Thyroid gland (tissue), 4 donors: Measurements from ENCODE around the gene SLC25A27. TPM values are rescaled to one million over a fixed set of nuclear protein-coding genes. Genes with fewer than 3 reads are reported as not detected.

ENCODE experiments used
- DNase-seq, 2 donors: peaks; one replicate each; pipeline ENCODE4 v3.0.0-alpha.2; 2019
- H3K27ac ChIP-seq, 3 donors: fragments of 200-600 bp; sonication (generic); 1 replicate in 2 of 3; 2 replicates in 1 of 3; pipeline ENCODE4 v1.5.1; 2016 to 2019; ENCODE audit warnings: mild to moderate bottlenecking in 1 of 3, moderate library complexity in 1 of 3
- H3K27me3 ChIP-seq: fragments of 200-600 bp; sonication (generic); one replicate; pipeline ENCODE4 v1.5.1; 2019
- H3K36me3 ChIP-seq, 2 donors: fragments of 200-600 bp; sonication (generic); one replicate each; pipeline ENCODE4 v1.5.1; 2016 to 2019
- H3K4me1 ChIP-seq, 2 donors: fragments of 200-600 bp; sonication (generic); one replicate each; pipeline ENCODE4 v1.5.1; 2017 to 2019
- H3K4me3 ChIP-seq, 3 donors: fragments of 200-600 bp; sonication (generic); replicated peaks in 1 of 3; 1 replicate in 2 of 3; 2 replicates in 1 of 3; pipeline ENCODE4 v1.5.1; 2016; ENCODE audit warnings: mild to moderate bottlenecking in 1 of 3
- H3K9me3 ChIP-seq: fragments of 200-600 bp; sonication (generic); one replicate; pipeline ENCODE4 v1.5.1; 2017
- CTCF ChIP-seq, 6 experiments: fragments of 200-600 bp in 3 of 6; fragments of 450-650 bp in 3 of 6; sonication (generic) in 3 of 6; IDR thresholded peaks; one replicate each; pipeline ENCODE4 v1.5.1; 2016 to 2019; ENCODE audit warnings: antibody characterized with exemption in 6 of 6, mild to moderate bottlenecking in 2 of 6, inconsistent platforms in 1 of 6, moderate library complexity in 1 of 6
- POLR2A ChIP-seq, 2 donors: fragments of 450-650 bp; IDR thresholded peaks; one replicate each; pipeline ENCODE4 v1.6.1; 2017; ENCODE audit warnings: antibody characterized with exemption in 2 of 2, mild to moderate bottlenecking in 2 of 2, moderate library complexity in 1 of 2
- WGBS, 2 donors: methylation state at CpG; one replicate each; pipeline ENCODE4 v1.1.5; 2017; 5-methylcytosine and 5-hydroxymethylcytosine counted together
- intact Hi-C: fragments of 100-400 bp; cut with DNase I; formaldehyde crosslinking; loops from one replicate; pipeline ENCODE4 v1.15.1; 2023
- total RNA-seq, 4 donors: library from RNA; depleted of rRNA; stranded (reverse); fragments of >200 nt; gene quantifications; one replicate each; pipeline ENCODE4 v1.2.3, GENCODE V29; 2016

Gene SLC25A27
- total RNA-seq, 4 donors from 2014 or later, result 26.6 to 81.4 (median 46.5) TPM

GRCh38 chr6:46612645-46613044, 40.1 kb upstream of the SLC25A27 start:
- Histone ChIP-seq H3K9me3 (no peaks in the 10 kb centered on the region), H3K4me1 (no peaks in the 10 kb centered on the region), H3K36me3 (no peaks in the 10 kb centered on the region), H3K27me3 (no peaks in the 10 kb centered on the region), H3K4me3 (no peak overlapping the region), H3K27ac (no peak overlapping the region)
- DNase-seq, result peak in 1 of 2 donors; percentile 6
- intact Hi-C loops, result no loop called here
- WGBS, 2 donors, result 77 to 86% methylated on average over 2 of the region's 2 CpGs
- TF ChIP-seq POLR2A (IDR thresholded peaks at IDR 0.05) (no peak), CTCF (IDR thresholded peaks at IDR 0.05) (no peak)

- H3K27me3 ChIP-seq, result no peaks in the 10 kb centered on the region
- no peaks in the 10 kb centered on the region for H3K36me3 ChIP-seq
- 92% methylated on average over 1 of the region's 1 CpG for WGBS, 2 donors
- H3K27ac ChIP-seq, result no peak overlapping the region
- no peaks in the 10 kb centered on the region for H3K9me3 ChIP-seq
- H3K4me1 ChIP-seq, result no peaks in the 10 kb centered on the region
- DNase-seq, result no peak
- intact Hi-C loops, result no loop called here
- no peak overlapping the region for H3K4me3 ChIP-seq
- no peak for TF ChIP-seq CTCF (IDR thresholded peaks at IDR 0.05)
- TF ChIP-seq POLR2A (IDR thresholded peaks at IDR 0.05), result no peak
These were observed 34.0 kb upstream of the SLC25A27 start for GRCh38 chr6:46618726-46619125.

- H3K27ac ChIP-seq, result no peak overlapping the region
- H3K27me3 ChIP-seq, result no peaks in the 10 kb centered on the region
- WGBS, 2 donors, result 34 to 35% methylated on average over 3 of the region's 3 CpGs
- H3K36me3 ChIP-seq, result no peaks in the 10 kb centered on the region
- intact Hi-C loops, result loop anchor here (5.0 to 10.0 kb wide), 2 partner anchors 209 to 532 kb away; no protein-coding TSS in a partner anchor
- H3K9me3 ChIP-seq, result no peaks in the 10 kb centered on the region
- TF ChIP-seq POLR2A (IDR thresholded peaks at IDR 0.05), result no peak
- TF ChIP-seq CTCF (IDR thresholded peaks at IDR 0.05), result peak; percentile 40 to 85 (median 60)
- H3K4me1 ChIP-seq, result no peaks in the 10 kb centered on the region
- H3K4me3 ChIP-seq, result no peak overlapping the region
- DNase-seq, result no peak
These were observed 26.4 kb upstream of the SLC25A27 start for GRCh38 chr6:46626228-46626909.

- WGBS, 2 donors, result 92 to 95% methylated on average over 4 of the region's 4 CpGs
These were observed 25.8 kb upstream of the SLC25A27 start for GRCh38 chr6:46626976-46627375.

More at GRCh38 chr6:46626976-46627375, 25.8 kb upstream of the SLC25A27 start:
- Histone ChIP-seq H3K4me3 (no peak overlapping the region), H3K4me1 (no peaks in the 10 kb centered on the region), H3K27me3 (no peaks in the 10 kb centered on the region), H3K9me3 (no peaks in the 10 kb centered on the region), H3K27ac (no peak overlapping the region), H3K36me3 (no peaks in the 10 kb centered on the region)
- no peak for DNase-seq
- intact Hi-C loops, result loop anchor here (5.0 to 10.0 kb wide), 2 partner anchors 210 to 532 kb away; no protein-coding TSS in a partner anchor
- no peak for TF ChIP-seq CTCF (IDR thresholded peaks at IDR 0.05)
- no peak for TF ChIP-seq POLR2A (IDR thresholded peaks at IDR 0.05)
